Measurements from ENCODE around the gene CPT1B.

GRCh38 chr22:50520826-50521453 lies 57.3 kb downstream of the CPT1B start:
- TF ChIP-seq, protein P1, sequence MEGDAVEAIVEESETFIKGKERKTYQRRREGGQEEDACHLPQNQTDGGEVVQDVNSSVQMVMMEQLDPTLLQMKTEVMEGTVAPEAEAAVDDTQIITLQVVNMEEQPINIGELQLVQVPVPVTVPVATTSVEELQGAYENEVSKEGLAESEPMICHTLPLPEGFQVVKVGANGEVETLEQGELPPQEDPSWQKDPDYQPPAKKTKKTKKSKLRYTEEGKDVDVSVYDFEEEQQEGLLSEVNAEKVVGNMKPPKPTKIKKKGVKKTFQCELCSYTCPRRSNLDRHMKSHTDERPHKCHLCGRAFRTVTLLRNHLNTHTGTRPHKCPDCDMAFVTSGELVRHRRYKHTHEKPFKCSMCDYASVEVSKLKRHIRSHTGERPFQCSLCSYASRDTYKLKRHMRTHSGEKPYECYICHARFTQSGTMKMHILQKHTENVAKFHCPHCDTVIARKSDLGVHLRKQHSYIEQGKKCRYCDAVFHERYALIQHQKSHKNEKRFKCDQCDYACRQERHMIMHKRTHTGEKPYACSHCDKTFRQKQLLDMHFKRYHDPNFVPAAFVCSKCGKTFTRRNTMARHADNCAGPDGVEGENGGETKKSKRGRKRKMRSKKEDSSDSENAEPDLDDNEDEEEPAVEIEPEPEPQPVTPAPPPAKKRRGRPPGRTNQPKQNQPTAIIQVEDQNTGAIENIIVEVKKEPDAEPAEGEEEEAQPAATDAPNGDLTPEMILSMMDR (IDR thresholded peaks at IDR 0.05): no peak
- no peak for TF ChIP-seq POLR2A (IDR thresholded peaks at IDR 0.05)

All from esophagus squamous epithelium (tissue), 4 donors.